Measurements from ENCODE around the gene ASB16.
A peak's percentile ranks its signal among the peaks of the same experiment; 100 is the strongest.

Gene ASB16

GRCh38 chr17:44190481-44190880, 20.0 kb downstream of the ASB16 start:
- no peak for DNase-seq

GRCh38 chr17:44191369-44191768, 20.9 kb downstream of the ASB16 start:
- no peak for DNase-seq

GRCh38 chr17:44191941-44192496, 21.5 kb downstream of the ASB16 start:
- no peak for DNase-seq

- no peak for DNase-seq
Observed at GRCh38 chr17:44192750-44193149, 22.2 kb downstream of the ASB16 start.

GRCh38 chr17:44193326-44194084, 23.0 kb downstream of the ASB16 start:
- DNase-seq, result no peak

- DNase-seq, result no peak
Observed at GRCh38 chr17:44197107-44197506, 26.6 kb downstream of the ASB16 start.

GRCh38 chr17:44197980-44198720, 27.6 kb downstream of the ASB16 start:
- DNase-seq, result no peak

- DNase-seq, result no peak
Observed at GRCh38 chr17:44198721-44199552, 28.4 kb downstream of the ASB16 start.

GRCh38 chr17:44199553-44200477, 29.3 kb downstream of the ASB16 start, which contains the start of gene ATXN7L3:
TSS of gene ATXN7L3 (minus strand) at chr17:44199884. CDS start at chr17:44198070, 1,814 bp downstream.
- DNase-seq, result peak; percentile 88

- no peak for DNase-seq
Observed at GRCh38 chr17:44200478-44201155, 30.1 kb downstream of the ASB16 start.

GRCh38 chr17:44202756-44203155, 32.3 kb downstream of the ASB16 start:
- DNase-seq, result no peak

GRCh38 chr17:44203731-44204440, 33.4 kb downstream of the ASB16 start:
- no peak for DNase-seq

- DNase-seq, result no peak
Observed at GRCh38 chr17:44204441-44204882, 34.0 kb downstream of the ASB16 start.

- no peak for DNase-seq
Observed at GRCh38 chr17:44205962-44206824, 35.7 kb downstream of the ASB16 start.

- DNase-seq, result no peak
Observed at GRCh38 chr17:44206825-44207155, 36.3 kb downstream of the ASB16 start.

GRCh38 chr17:44207319-44207718, 36.8 kb downstream of the ASB16 start:
- no peak for DNase-seq

GRCh38 chr17:44207743-44208142, 37.2 kb downstream of the ASB16 start:
- DNase-seq, result no peak

GRCh38 chr17:44209786-44210341, 39.4 kb downstream of the ASB16 start:
- DNase-seq, result no peak

All from NCI-H2081 treated with DMSO at 0.1 percent for 48 hours (cell line).